HepG2 (cell line): ENCODE results near the gene JAG1.

Source experiments
- CBFB ChIP-seq: sonication (generic); formaldehyde crosslinking; IDR thresholded peaks from 2 replicates; pipeline ENCODE4 v1.4.0; 2020; ENCODE audit warnings: missing genetic modification reagents
- EZH2 ChIP-seq: conservative IDR thresholded peaks from 2 replicates; pipeline ENCODE4 v1.6.1; 2012; ENCODE audit warnings: mild to moderate bottlenecking, low read depth, low read length, moderate library complexity
- MEF2D ChIP-seq: sonication (generic); formaldehyde crosslinking; IDR thresholded peaks from 2 replicates; pipeline ENCODE4 v1.5.1; 2020; ENCODE audit warnings: mild to moderate bottlenecking, missing genetic modification reagents
- POLR2A ChIP-seq, 2 experiments: IDR thresholded peaks; 2 replicates each; pipeline ENCODE4 v1.6.1; 2011; ENCODE audit warnings: low read depth in 2 of 2, low read length in 2 of 2, mild to moderate bottlenecking in 1 of 2, moderate library complexity in 1 of 2; ENCODE audit not compliant: insufficient read depth in 1 of 2
- REPIN1 ChIP-seq: sonication (generic); formaldehyde crosslinking; IDR thresholded peaks from 2 replicates; pipeline ENCODE4 v1.8.0; 2022; ENCODE audit warnings: missing genetic modification reagents, low read depth, mild to moderate bottlenecking, borderline replicate concordance
- SMARCC2 ChIP-seq: fragments of 450-650 bp; IDR thresholded peaks from 2 replicates; pipeline ENCODE4 v1.6.1; 2017; ENCODE audit warnings: antibody characterized with exemption, mild to moderate bottlenecking
- TF ChIP-seq, protein P1 (sequence below): sonication (generic); formaldehyde crosslinking; IDR thresholded peaks from 2 replicates; pipeline ENCODE4 v1.5.0; 2020; ENCODE audit warnings: mild to moderate bottlenecking, missing genetic modification reagents, moderate library complexity
- TF ChIP-seq, protein P2 (sequence below): sonication (generic); formaldehyde crosslinking; IDR thresholded peaks from 2 replicates; pipeline ENCODE4 v1.4.0; 2020; ENCODE audit warnings: mild to moderate bottlenecking, missing genetic modification reagents

DNA sequence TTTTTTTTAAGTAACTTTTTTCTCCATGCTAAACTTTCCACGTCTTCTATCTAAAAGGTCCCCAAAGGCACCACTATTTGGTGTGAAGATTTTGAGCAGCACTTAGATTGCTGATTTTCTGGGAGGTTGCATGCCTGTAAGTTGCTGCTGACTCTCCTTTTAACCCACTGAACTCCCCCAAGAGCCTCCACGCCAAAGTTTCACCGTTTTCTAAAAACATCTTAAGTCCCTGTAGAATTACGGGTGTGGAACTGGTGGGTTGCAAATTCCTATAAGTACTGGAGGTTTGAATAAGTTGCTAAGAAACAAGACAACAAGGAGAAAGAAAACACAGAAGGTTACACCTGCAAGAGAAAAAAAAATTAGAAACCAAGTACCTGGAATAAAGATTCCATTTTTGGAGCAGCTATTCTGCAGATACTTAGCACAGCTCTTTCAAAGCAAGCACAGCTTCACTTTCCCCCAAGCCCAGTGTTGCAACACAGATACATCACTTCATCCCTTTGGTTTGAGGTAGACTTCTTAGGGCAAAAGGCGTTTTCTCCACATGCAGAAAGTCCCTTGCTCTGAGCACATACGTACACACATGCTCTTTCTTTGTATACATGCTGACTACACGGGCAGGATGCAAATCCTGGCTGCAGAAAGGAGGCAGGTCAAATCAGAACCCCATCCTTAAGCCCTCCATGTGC, 5.0 kb downstream of the JAG1 start:
- TF ChIP-seq SMARCC2 (no peak), REPIN1 (CRISPR knock-in tag) (no peak), EZH2 (no peak), POLR2A (IDR thresholded peaks at IDR 0.05; ENCODE audit: insufficient read depth in 1 of 2, low read depth in 2 of 2, low read length in 2 of 2) (no peak), MEF2D (CRISPR knock-in tag) (no peak), CBFB (CRISPR knock-in tag) (no peak)
- TF ChIP-seq, protein P1, sequence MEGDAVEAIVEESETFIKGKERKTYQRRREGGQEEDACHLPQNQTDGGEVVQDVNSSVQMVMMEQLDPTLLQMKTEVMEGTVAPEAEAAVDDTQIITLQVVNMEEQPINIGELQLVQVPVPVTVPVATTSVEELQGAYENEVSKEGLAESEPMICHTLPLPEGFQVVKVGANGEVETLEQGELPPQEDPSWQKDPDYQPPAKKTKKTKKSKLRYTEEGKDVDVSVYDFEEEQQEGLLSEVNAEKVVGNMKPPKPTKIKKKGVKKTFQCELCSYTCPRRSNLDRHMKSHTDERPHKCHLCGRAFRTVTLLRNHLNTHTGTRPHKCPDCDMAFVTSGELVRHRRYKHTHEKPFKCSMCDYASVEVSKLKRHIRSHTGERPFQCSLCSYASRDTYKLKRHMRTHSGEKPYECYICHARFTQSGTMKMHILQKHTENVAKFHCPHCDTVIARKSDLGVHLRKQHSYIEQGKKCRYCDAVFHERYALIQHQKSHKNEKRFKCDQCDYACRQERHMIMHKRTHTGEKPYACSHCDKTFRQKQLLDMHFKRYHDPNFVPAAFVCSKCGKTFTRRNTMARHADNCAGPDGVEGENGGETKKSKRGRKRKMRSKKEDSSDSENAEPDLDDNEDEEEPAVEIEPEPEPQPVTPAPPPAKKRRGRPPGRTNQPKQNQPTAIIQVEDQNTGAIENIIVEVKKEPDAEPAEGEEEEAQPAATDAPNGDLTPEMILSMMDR (CRISPR knock-in tag): no peak
- TF ChIP-seq, protein P2, sequence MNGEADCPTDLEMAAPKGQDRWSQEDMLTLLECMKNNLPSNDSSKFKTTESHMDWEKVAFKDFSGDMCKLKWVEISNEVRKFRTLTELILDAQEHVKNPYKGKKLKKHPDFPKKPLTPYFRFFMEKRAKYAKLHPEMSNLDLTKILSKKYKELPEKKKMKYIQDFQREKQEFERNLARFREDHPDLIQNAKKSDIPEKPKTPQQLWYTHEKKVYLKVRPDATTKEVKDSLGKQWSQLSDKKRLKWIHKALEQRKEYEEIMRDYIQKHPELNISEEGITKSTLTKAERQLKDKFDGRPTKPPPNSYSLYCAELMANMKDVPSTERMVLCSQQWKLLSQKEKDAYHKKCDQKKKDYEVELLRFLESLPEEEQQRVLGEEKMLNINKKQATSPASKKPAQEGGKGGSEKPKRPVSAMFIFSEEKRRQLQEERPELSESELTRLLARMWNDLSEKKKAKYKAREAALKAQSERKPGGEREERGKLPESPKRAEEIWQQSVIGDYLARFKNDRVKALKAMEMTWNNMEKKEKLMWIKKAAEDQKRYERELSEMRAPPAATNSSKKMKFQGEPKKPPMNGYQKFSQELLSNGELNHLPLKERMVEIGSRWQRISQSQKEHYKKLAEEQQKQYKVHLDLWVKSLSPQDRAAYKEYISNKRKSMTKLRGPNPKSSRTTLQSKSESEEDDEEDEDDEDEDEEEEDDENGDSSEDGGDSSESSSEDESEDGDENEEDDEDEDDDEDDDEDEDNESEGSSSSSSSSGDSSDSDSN (CRISPR knock-in tag): no peak
